ENCODE measurements around the gene TMEM63B. TPM values are rescaled to one million over a fixed set of nuclear protein-coding genes. Genes with fewer than 3 reads are reported as not detected.

The TMEM63B gene
- total and polyA plus RNA-seq, 2 of the 8 experiments (the other 6 are each of a cell fraction or from before 2014, with no cell fraction given): 61.1 to 96.8 TPM

DNA sequence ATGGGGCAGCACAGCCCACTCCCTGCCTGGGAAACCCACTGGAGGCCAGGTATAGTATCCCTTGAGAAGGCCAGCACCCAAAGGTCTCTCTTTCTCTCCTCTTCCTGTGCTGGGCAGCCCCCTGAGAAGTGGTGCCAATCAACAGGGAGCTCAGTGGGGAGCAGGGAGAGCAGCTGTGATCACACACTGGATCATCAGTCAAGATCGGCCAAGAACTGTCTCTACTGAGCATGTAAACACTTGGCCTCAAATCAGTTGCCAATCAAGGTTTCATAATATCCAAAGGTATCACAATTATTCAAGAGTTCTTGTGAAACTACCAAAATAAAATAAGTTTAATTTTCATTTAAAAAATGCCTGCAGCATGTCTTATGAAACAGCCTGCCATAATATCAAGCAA lies 18.9 kb upstream of the TMEM63B start:
- no peak overlapping the region for H4K91ac ChIP-seq (replicated peaks; ENCODE audit: insufficient read length, low read length)
- H3K79me2 ChIP-seq (ENCODE audit: control insufficient read depth in 1 of 2, insufficient read depth in 2 of 2, low read length in 2 of 2): peaks cover 0 to 16% of the 10 kb centered on the region in 2 experiments; a peak in 1 of 4 replicates
- no peaks in the 10 kb centered on the region for H3K27me3 ChIP-seq (replicated peaks in 1 of 4; ENCODE audit: control insufficient read depth in 3 of 4, extremely low read depth in 1 of 4, insufficient read depth in 3 of 4, low read length in 3 of 4)
- H3K36me3 ChIP-seq (ENCODE audit: control insufficient read depth in 2 of 4, insufficient read depth in 4 of 4, low read length in 3 of 4): peaks cover 12 to 73% (median 32%) of the 10 kb centered on the region in 4 experiments
- no peak overlapping the region for H4K8ac ChIP-seq (ENCODE audit: extremely low read depth, insufficient read depth, low read length)
- H3K14ac ChIP-seq (ENCODE audit: insufficient read length): no peak overlapping the region
- H2BK15ac ChIP-seq (ENCODE audit: low read length): no peak overlapping the region
- H2BK5ac ChIP-seq (ENCODE audit: low read depth, low read length): no peak overlapping the region
- H2BK120ac ChIP-seq (replicated peaks; ENCODE audit: low read depth, low read length): no peak overlapping the region
- no peak overlapping the region for H3K4me3 ChIP-seq (ENCODE audit: extremely low read depth in 1 of 4, insufficient read depth in 2 of 4, low read depth in 3 of 4, low read length in 4 of 4)
- H2AK5ac ChIP-seq (ENCODE audit: low read depth, low read length): no peak overlapping the region
- H4K20me1 ChIP-seq (replicated peaks in 1 of 2; ENCODE audit: control insufficient read depth in 1 of 2, insufficient read depth in 2 of 2, low read length in 2 of 2): peaks cover 4 to 25% of the 10 kb centered on the region in 2 experiments
- no peak overlapping the region for H3K18ac ChIP-seq (ENCODE audit: extremely low read depth, low read length)
- no peak overlapping the region for H3K4ac ChIP-seq (replicated peaks; ENCODE audit: insufficient read length, low read depth, low read length)
- ChIA-PET POLR2A (ENCODE audit: partially characterized antibody) (interaction anchor here (1.4 to 1.8 kb wide), 4 partner anchors 11 to 366 kb away, joined by 4 to 6 read pairs (median 5); no protein-coding TSS in a partner anchor), CTCF (ENCODE audit: partially characterized antibody) (interaction anchor here (0.9 to 22.5 kb wide), 8 partner anchors 9 to 126 kb away, joined by 3 to 255 read pairs (median 4); no protein-coding TSS in a partner anchor)
- no peak overlapping the region for H3K9ac ChIP-seq (replicated peaks in 1 of 4; ENCODE audit: extremely low read depth in 1 of 4, low read depth in 3 of 4, low read length in 3 of 4)
- H4K5ac ChIP-seq (ENCODE audit: insufficient read length, low read depth, low read length): no peak overlapping the region
- H3K23ac ChIP-seq (ENCODE audit: insufficient read length): no peak overlapping the region
- H2BK12ac ChIP-seq (ENCODE audit: low read depth, low read length): no peak overlapping the region
- no peak overlapping the region for H2BK20ac ChIP-seq (ENCODE audit: low read length)
- H3K56ac ChIP-seq (replicated peaks; ENCODE audit: insufficient read length, low read depth, low read length): no peak overlapping the region
- FAIRE-seq (no peak), DNase-seq (ENCODE audit: low read depth in 1 of 2, low spot score in 2 of 2) (no peak)
- H3K79me1 ChIP-seq (ENCODE audit: low read depth, low read length): peaks cover 14% of the 10 kb centered on the region
- no peaks in the 10 kb centered on the region for H3K9me3 ChIP-seq (ENCODE audit: insufficient read depth in 2 of 2, low read depth in 1 of 2, low read length in 1 of 2)
- H2AFZ ChIP-seq (ENCODE audit: low read length): no peak overlapping the region
- H3K4me2 ChIP-seq (ENCODE audit: insufficient read depth in 1 of 2, low read depth in 2 of 2, low read length in 2 of 2): no peak overlapping the region
- 100% methylated on average over 1 of the region's 1 CpG; no CpG with 5 or more reads in 1 of the 2 experiments for WGBS, 2 experiments (ENCODE audit: extremely low coverage in 1 of 2, insufficient coverage in 1 of 2, insufficient read length in 1 of 2, insufficient replicate concordance in 2 of 2, low coverage in 1 of 2, low lambda C conversion rate in 2 of 2, missing lambda C conversion rate in 1 of 2)
- no peak overlapping the region for H3K27ac ChIP-seq (ENCODE audit: low read depth, low read length)
- no peaks in the 10 kb centered on the region; the same call in 1 of the 2 replicates for H3K23me2 ChIP-seq (ENCODE audit: low read depth, low read length)
- peaks cover 0 to 2% (median 0%) of the 10 kb centered on the region in 4 experiments; a peak in 1 of 7 replicates for H3K4me1 ChIP-seq (replicated peaks in 1 of 4; ENCODE audit: control insufficient read depth in 3 of 4, insufficient read depth in 4 of 4, low read length in 3 of 4)
- TF ChIP-seq RBBP5 (IDR thresholded peaks at IDR 0.05; ENCODE audit: borderline replicate concordance, low read depth, low read length) (no peak), KDM5A (IDR thresholded peaks at IDR 0.05; ENCODE audit: low read length) (no peak), SUZ12 (IDR thresholded peaks at IDR 0.05; ENCODE audit: low read length) (no peak), SIN3A (conservative IDR thresholded peaks at IDR 0.05 in 1 of 2, IDR thresholded peaks at IDR 0.05 in 1 of 2; ENCODE audit: low read depth in 1 of 2, low read length in 2 of 2) (no peak), POLR2A (IDR thresholded peaks at IDR 0.05; ENCODE audit: control extremely low read depth in 1 of 2, low read depth in 2 of 2, low read length in 2 of 2) (no peak), FOSL1 (IDR thresholded peaks at IDR 0.05; ENCODE audit: insufficient read depth, low read depth, low read length) (no peak), NANOG (IDR thresholded peaks at IDR 0.05; ENCODE audit: insufficient read depth, low read depth, low read length, poor library complexity, severe bottlenecking) (no peak), RXRA (IDR thresholded peaks at IDR 0.05; ENCODE audit: insufficient read depth, low read depth, low read length) (no peak), TAF7 (optimal IDR thresholded peaks at IDR 0.05; ENCODE audit: borderline replicate concordance, low read depth, low read length) (no peak), KDM1A (IDR thresholded peaks at IDR 0.05; ENCODE audit: borderline replicate concordance, low read length) (no peak), PHF8 (conservative IDR thresholded peaks at IDR 0.05; ENCODE audit: low read depth, low read length) (no peak)
- TF ChIP-seq, protein P1, sequence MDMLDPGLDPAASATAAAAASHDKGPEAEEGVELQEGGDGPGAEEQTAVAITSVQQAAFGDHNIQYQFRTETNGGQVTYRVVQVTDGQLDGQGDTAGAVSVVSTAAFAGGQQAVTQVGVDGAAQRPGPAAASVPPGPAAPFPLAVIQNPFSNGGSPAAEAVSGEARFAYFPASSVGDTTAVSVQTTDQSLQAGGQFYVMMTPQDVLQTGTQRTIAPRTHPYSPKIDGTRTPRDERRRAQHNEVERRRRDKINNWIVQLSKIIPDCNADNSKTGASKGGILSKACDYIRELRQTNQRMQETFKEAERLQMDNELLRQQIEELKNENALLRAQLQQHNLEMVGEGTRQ (IDR thresholded peaks at IDR 0.05; ENCODE audit: low read length): no peak

Data from H1 (cell line).